DOHH2 (cell line): Measurements from ENCODE around the gene CABP1.

ENCODE experiments used
- EZH2phosphoT487 ChIP-seq: fragments of 200-600 bp; sonication (generic); IDR thresholded peaks from 2 replicates; pipeline ENCODE4 v1.6.1; 2017; ENCODE audit warnings: borderline replicate concordance, mild to moderate bottlenecking, antibody characterized with exemption, low read length, moderate library complexity, mixed read lengths
- TF ChIP-seq, protein P1 (sequence below): fragments of 200-600 bp; sonication (generic); IDR thresholded peaks from one replicate; pipeline ENCODE4 v1.5.1; 2014; ENCODE audit warnings: antibody characterized with exemption, mild to moderate bottlenecking, low read depth, low read length; ENCODE audit not compliant: poor library complexity, severe bottlenecking

- TF ChIP-seq, protein P1, sequence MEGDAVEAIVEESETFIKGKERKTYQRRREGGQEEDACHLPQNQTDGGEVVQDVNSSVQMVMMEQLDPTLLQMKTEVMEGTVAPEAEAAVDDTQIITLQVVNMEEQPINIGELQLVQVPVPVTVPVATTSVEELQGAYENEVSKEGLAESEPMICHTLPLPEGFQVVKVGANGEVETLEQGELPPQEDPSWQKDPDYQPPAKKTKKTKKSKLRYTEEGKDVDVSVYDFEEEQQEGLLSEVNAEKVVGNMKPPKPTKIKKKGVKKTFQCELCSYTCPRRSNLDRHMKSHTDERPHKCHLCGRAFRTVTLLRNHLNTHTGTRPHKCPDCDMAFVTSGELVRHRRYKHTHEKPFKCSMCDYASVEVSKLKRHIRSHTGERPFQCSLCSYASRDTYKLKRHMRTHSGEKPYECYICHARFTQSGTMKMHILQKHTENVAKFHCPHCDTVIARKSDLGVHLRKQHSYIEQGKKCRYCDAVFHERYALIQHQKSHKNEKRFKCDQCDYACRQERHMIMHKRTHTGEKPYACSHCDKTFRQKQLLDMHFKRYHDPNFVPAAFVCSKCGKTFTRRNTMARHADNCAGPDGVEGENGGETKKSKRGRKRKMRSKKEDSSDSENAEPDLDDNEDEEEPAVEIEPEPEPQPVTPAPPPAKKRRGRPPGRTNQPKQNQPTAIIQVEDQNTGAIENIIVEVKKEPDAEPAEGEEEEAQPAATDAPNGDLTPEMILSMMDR = no peak
- no peak for TF ChIP-seq EZH2phosphoT487
Observed at GRCh38 chr12:120668091-120668867, 27.9 kb downstream of the CABP1 start.
